Measurements from ENCODE around the gene IFT81. TPM values are rescaled to one million over a fixed set of nuclear protein-coding genes. Genes with fewer than 3 reads are reported as not detected.

Gene IFT81
- total and polyA plus RNA-seq, 2 of the 13 experiments (the other 11 are each of a cell fraction or from before 2014, with no cell fraction given) = 4.2 to 13.0 TPM

GRCh38 chr12:110111476-110112334 lies 12.5 kb upstream of the IFT81 start (continued):
- no peak; the same call in 1 of the 2 replicates for TF ChIP-seq ZBTB7B (CRISPR knock-in tag; IDR thresholded peaks at IDR 0.05)
- no peak; the same call in 1 of the 2 replicates for TF ChIP-seq ZFP91 (CRISPR knock-in tag; IDR thresholded peaks at IDR 0.05; ENCODE audit: borderline replicate concordance)
- no peak for TF ChIP-seq GZF1 (CRISPR knock-in tag; IDR thresholded peaks at IDR 0.05)
- TF ChIP-seq BCL3 (CRISPR knock-in tag; IDR thresholded peaks at IDR 0.05) = no peak
- TF ChIP-seq RFX1 (IDR thresholded peaks at IDR 0.05) = no peak
- TF ChIP-seq TEAD2 (CRISPR knock-in tag; IDR thresholded peaks at IDR 0.05) = no peak
- no peak for TF ChIP-seq RBAK (CRISPR knock-in tag; IDR thresholded peaks at IDR 0.05)
- TF ChIP-seq RCOR2 (CRISPR knock-in tag; IDR thresholded peaks at IDR 0.05) = no peak
- TF ChIP-seq REST (IDR thresholded peaks at IDR 0.05; ENCODE audit: borderline replicate concordance in 1 of 2, low read depth in 1 of 2, low read length in 2 of 2) = no peak
- TF ChIP-seq PPARG (CRISPR knock-in tag; conservative IDR thresholded peaks at IDR 0.05) = no peak; the same call in 1 of the 2 replicates
- no peak for TF ChIP-seq MTA3 (CRISPR knock-in tag; IDR thresholded peaks at IDR 0.05)
- 0 out of 2 replicates have a peak, but pooled peaks have one; percentile 26 for TF ChIP-seq SOX13 (IDR thresholded peaks at IDR 0.05)
- TF ChIP-seq SOX13 (CRISPR knock-in tag; conservative IDR thresholded peaks at IDR 0.05 in 1 of 2, IDR thresholded peaks at IDR 0.05 in 1 of 2) = peak in 1 of 2 experiments; percentile 76; a peak in 2 of 4 replicates
- no peak for TF ChIP-seq E2F1 (CRISPR knock-in tag; IDR thresholded peaks at IDR 0.05)
- peak; percentile 71; the same call in 1 of the 2 replicates for TF ChIP-seq ZBTB38 (CRISPR knock-in tag; IDR thresholded peaks at IDR 0.05)
- TF ChIP-seq ZNF354B (CRISPR knock-in tag; IDR thresholded peaks at IDR 0.05) = no peak
- TF ChIP-seq ZFP36 (IDR thresholded peaks at IDR 0.05; ENCODE audit: borderline replicate concordance, low read depth, low read length, partially characterized antibody) = no peak
- peak; percentile 15 for TF ChIP-seq CBX1 (IDR thresholded peaks at IDR 0.05; ENCODE audit: low read depth)
- TF ChIP-seq ZNF263 (CRISPR knock-in tag; IDR thresholded peaks at IDR 0.05) = no peak
- no peak for TF ChIP-seq ZNF138 (CRISPR knock-in tag; IDR thresholded peaks at IDR 0.05; ENCODE audit: low read depth)
- no peak for TF ChIP-seq PHF5A (CRISPR knock-in tag; IDR thresholded peaks at IDR 0.05; ENCODE audit: low read depth, unreplicated experiment)

Measured in HepG2 (cell line).